Liver (tissue), 9 donors: ENCODE measurements around the gene DNAH10. TPM values are rescaled to one million over a fixed set of nuclear protein-coding genes. Genes with fewer than 3 reads are reported as not detected.

Experiments used
- DNase-seq: peaks from one replicate; pipeline ENCODE4 v3.0.0-alpha.2; 2017; ENCODE audit warnings: low spot score
- H3K27ac ChIP-seq, 2 donors: one replicate each; pipeline ENCODE4 v1.7.0; 2013; ENCODE audit warnings: inconsistent platforms in 2 of 2, low read length in 2 of 2, control low read depth in 1 of 2, low read depth in 1 of 2, mild to moderate bottlenecking in 1 of 2
- H3K27me3 ChIP-seq, 4 donors: one replicate each; pipeline versions ENCODE4 v1.6.1 to v1.7.0; 2013; ENCODE audit warnings: low read length in 3 of 4, inconsistent platforms in 1 of 4, mild to moderate bottlenecking in 1 of 4, moderate library complexity in 1 of 4; ENCODE audit not compliant: control insufficient read depth in 4 of 4, insufficient read depth in 4 of 4
- H3K36me3 ChIP-seq, 4 donors: one replicate each; pipeline versions ENCODE4 v1.6.1 to v1.7.0; 2013; ENCODE audit warnings: low read length in 3 of 4, mild to moderate bottlenecking in 3 of 4, low read depth in 1 of 4, moderate library complexity in 1 of 4; ENCODE audit not compliant: control insufficient read depth in 4 of 4, insufficient read depth in 3 of 4
- H3K4me1 ChIP-seq, 4 donors: one replicate each; pipeline versions ENCODE4 v1.6.1 to v1.7.0; 2013; ENCODE audit warnings: low read length in 3 of 4, mild to moderate bottlenecking in 3 of 4, moderate library complexity in 1 of 4; ENCODE audit not compliant: control insufficient read depth in 4 of 4, insufficient read depth in 4 of 4
- H3K4me3 ChIP-seq, 3 donors: one replicate each; pipeline versions ENCODE4 v1.6.1 to v1.7.0; 2013; ENCODE audit warnings: low read length in 3 of 3, control low read depth in 1 of 3, low read depth in 1 of 3, mild to moderate bottlenecking in 1 of 3
- H3K9ac ChIP-seq, 2 donors: one replicate each; pipeline ENCODE4 v1.7.0; 2013; ENCODE audit warnings: low read length in 2 of 2, mild to moderate bottlenecking in 2 of 2, moderate library complexity in 2 of 2, control low read depth in 1 of 2, low read depth in 1 of 2
- H3K9me3 ChIP-seq, 4 donors: one replicate each; pipeline versions ENCODE4 v1.6.1 to v1.7.0; 2013; ENCODE audit warnings: low read length in 3 of 4; ENCODE audit not compliant: control insufficient read depth in 4 of 4
- EGR1 ChIP-seq, 2 donors: IDR thresholded peaks; 2 replicates each; pipeline ENCODE4 v1.6.1; 2016 to 2018; ENCODE audit warnings: antibody characterized with exemption in 2 of 2, low read depth in 2 of 2
- FOXA1 ChIP-seq: IDR thresholded peaks from 2 replicates; pipeline ENCODE4 v1.6.1; 2016; ENCODE audit warnings: antibody characterized with exemption
- FOXA2 ChIP-seq: IDR thresholded peaks from 2 replicates; pipeline ENCODE4 v1.6.1; 2016; ENCODE audit warnings: antibody characterized with exemption
- GABPA ChIP-seq, 2 donors: IDR thresholded peaks in 1 of 2; conservative IDR thresholded peaks in 1 of 2; 2 replicates each; pipeline ENCODE4 v1.6.1; 2016; ENCODE audit warnings: antibody characterized with exemption in 2 of 2, mild to moderate bottlenecking in 1 of 2, moderate library complexity in 1 of 2
- HNF4A ChIP-seq, 2 donors: conservative IDR thresholded peaks; 2 replicates each; pipeline ENCODE4 v1.6.1; 2016; ENCODE audit warnings: antibody characterized with exemption in 2 of 2, mild to moderate bottlenecking in 2 of 2
- HNF4G ChIP-seq: IDR thresholded peaks from 2 replicates; pipeline ENCODE4 v1.6.1; 2016; ENCODE audit warnings: antibody characterized with exemption
- JUND ChIP-seq, 2 donors: IDR thresholded peaks; 2 replicates each; pipeline ENCODE4 v1.6.1; 2016; ENCODE audit warnings: antibody characterized with exemption in 2 of 2
- NR2F2 ChIP-seq: IDR thresholded peaks from 2 replicates; pipeline ENCODE4 v1.6.1; 2016; ENCODE audit warnings: antibody characterized with exemption
- RAD21 ChIP-seq, 2 donors: IDR thresholded peaks; 2 replicates each; pipeline ENCODE4 v1.6.1; 2016; ENCODE audit warnings: antibody characterized with exemption in 2 of 2, mild to moderate bottlenecking in 2 of 2
- RXRA ChIP-seq, 2 donors: IDR thresholded peaks; 2 replicates each; pipeline ENCODE4 v1.6.1; 2017 to 2018; ENCODE audit warnings: antibody characterized with exemption in 2 of 2, mild to moderate bottlenecking in 1 of 2
- SP1 ChIP-seq: IDR thresholded peaks from 2 replicates; pipeline ENCODE4 v1.6.1; 2018; ENCODE audit warnings: antibody characterized with exemption, mild to moderate bottlenecking
- TAF1 ChIP-seq: conservative IDR thresholded peaks from 2 replicates; pipeline ENCODE4 v1.6.1; 2016; ENCODE audit warnings: antibody characterized with exemption, mild to moderate bottlenecking
- YY1 ChIP-seq: IDR thresholded peaks from 2 replicates; pipeline ENCODE4 v1.6.1; 2016; ENCODE audit warnings: antibody characterized with exemption, mild to moderate bottlenecking
- WGBS: extraction: QIAGEN DNeasy Blood & Tissue Kit; methylation state at CpG from one replicate; pipeline ENCODE4 v1.1.7; 2013; 5-methylcytosine and 5-hydroxymethylcytosine counted together
- polyA plus RNA-seq, 2 donors: library from polyadenylated mRNA; stranded (reverse) in 1 of 2; unstranded in 1 of 2; fragments of 200-250 nt in 1 of 2; fragments of >200 nt in 1 of 2; fragmentation: Nextera tagmentation in 1 of 2; extraction: Ambion mirVana in 1 of 2; gene quantifications; one replicate each; pipeline versions ENCODE4 v1.2.1 to v1.2.3, GENCODE V29; 2013 to 2015
- total RNA-seq, 2 donors: library from RNA; depleted of rRNA; stranded (reverse); fragments of >200 nt; gene quantifications; one replicate each; pipeline ENCODE4 v1.2.3, GENCODE V29; 2014
- TF ChIP-seq, protein P1 (sequence below): IDR thresholded peaks from 2 replicates; pipeline ENCODE4 v1.6.1; 2016; ENCODE audit warnings: antibody characterized with exemption
- TF ChIP-seq, protein P2 (sequence below): IDR thresholded peaks from 2 replicates; pipeline ENCODE4 v1.6.1; 2016; ENCODE audit warnings: antibody characterized with exemption
- TF ChIP-seq, protein P3 (sequence below): IDR thresholded peaks from 2 replicates; pipeline ENCODE4 v1.6.1; 2016; ENCODE audit warnings: antibody characterized with exemption, mild to moderate bottlenecking
- TF ChIP-seq, protein P4 (sequence below): IDR thresholded peaks from 2 replicates; pipeline ENCODE4 v1.6.1; 2016; ENCODE audit warnings: antibody characterized with exemption
- TF ChIP-seq, protein P5 (sequence below): fragments of 150-350 bp; IDR thresholded peaks from 2 replicates; pipeline ENCODE4 v1.5.1; 2017; ENCODE audit warnings: improper control_type of control experiment, low read depth, low read length; ENCODE audit not compliant: missing input control
- donor health status: healthy.
- donor health status: healthy.
- donor health status: healthy.
- donor health status: healthy.
- donor health status: healthy.

The DNAH10 gene
- total and polyA plus RNA-seq, 4 donors, result 0.05 to 0.47 (median 0.07) TPM

DNA sequence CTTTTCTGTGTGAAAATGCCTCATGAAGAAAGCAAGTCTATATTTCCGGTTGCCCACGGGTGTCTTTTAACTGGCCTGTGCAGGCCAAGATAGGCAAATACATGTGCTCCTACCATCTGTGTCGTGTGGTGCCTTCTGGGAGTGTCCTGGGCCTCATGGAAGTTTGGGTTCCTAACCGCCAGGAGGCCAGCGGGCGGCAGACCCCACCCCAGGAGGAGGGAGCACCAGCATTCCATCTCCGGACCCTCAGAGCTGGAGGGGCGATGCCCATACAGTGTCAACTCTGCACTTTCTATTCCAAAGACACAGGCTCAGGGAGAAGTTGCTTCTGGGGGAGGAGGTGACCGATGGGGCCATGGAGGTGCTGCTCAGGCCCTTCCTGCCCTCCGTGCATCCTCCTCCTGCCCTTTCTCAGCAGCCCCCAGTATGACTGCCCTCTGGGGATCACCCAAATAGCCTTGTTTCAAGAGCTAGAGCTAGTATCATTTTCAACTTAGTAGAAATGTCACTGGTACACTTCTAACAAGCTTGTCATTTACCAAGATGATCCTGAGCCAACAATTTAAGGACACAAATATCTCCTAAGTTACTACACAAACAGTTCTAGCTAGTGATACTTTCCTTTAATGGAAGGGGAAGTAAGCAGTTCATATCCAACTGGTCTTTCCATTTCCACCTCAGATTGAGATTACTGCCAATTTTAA is 192.7 kb downstream of the DNAH10 start:
- Histone ChIP-seq H3K4me3 (no peak overlapping the region), H3K4me1 (peaks cover 3 to 5% (median 4%) of the 10 kb centered on the region in 4 donors), H3K27me3 (no peaks in the 10 kb centered on the region), H3K9me3 (no peaks in the 10 kb centered on the region), H3K36me3 (no peaks in the 10 kb centered on the region), H3K9ac (no peak overlapping the region), H3K27ac (no peak overlapping the region)
- 94% methylated on average over 10 of the region's 10 CpGs for WGBS
- TF ChIP-seq, protein P1, sequence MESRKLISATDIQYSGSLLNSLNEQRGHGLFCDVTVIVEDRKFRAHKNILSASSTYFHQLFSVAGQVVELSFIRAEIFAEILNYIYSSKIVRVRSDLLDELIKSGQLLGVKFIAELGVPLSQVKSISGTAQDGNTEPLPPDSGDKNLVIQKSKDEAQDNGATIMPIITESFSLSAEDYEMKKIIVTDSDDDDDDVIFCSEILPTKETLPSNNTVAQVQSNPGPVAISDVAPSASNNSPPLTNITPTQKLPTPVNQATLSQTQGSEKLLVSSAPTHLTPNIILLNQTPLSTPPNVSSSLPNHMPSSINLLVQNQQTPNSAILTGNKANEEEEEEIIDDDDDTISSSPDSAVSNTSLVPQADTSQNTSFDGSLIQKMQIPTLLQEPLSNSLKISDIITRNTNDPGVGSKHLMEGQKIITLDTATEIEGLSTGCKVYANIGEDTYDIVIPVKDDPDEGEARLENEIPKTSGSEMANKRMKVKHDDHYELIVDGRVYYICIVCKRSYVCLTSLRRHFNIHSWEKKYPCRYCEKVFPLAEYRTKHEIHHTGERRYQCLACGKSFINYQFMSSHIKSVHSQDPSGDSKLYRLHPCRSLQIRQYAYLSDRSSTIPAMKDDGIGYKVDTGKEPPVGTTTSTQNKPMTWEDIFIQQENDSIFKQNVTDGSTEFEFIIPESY, result no peak
- TF ChIP-seq RXRA (IDR thresholded peaks at IDR 0.05) (no peak), RAD21 (IDR thresholded peaks at IDR 0.05) (no peak)
- DNase-seq, result no peak

DNA sequence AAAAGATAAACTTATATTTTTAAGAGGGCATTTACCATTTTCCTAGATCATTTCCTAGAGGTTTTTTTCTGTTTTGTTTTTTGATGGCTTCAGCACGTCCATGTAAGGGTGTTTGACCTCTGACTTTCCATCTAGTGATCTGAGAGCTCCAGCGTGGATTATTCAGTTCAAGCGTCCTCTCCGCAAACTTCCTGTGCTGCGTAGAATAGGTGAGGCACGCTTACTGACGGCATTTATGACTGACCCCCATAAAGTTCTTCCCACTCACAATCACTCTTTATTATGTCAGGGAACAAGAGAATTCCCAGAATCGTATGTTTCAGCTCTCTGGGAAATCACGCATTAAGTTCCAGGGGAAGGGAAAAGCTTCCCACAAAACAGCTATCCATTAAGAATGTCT is 194.1 kb downstream of the DNAH10 start:
- Histone ChIP-seq H3K9me3 (no peaks in the 10 kb centered on the region), H3K27me3 (no peaks in the 10 kb centered on the region), H3K9ac (no peak overlapping the region), H3K4me3 (no peak overlapping the region), H3K27ac (no peak overlapping the region), H3K4me1 (no peaks in the 10 kb centered on the region), H3K36me3 (no peaks in the 10 kb centered on the region)
- no peak for TF ChIP-seq FOXA1
- TF ChIP-seq TAF1, result no peak
- no peak for TF ChIP-seq HNF4G
- TF ChIP-seq, protein P1, result no peak
- TF ChIP-seq SP1, result no peak
- TF ChIP-seq RXRA (IDR thresholded peaks at IDR 0.05), result no peak
- TF ChIP-seq JUND (IDR thresholded peaks at IDR 0.05), result no peak
- TF ChIP-seq YY1, result no peak
- TF ChIP-seq, protein P2, sequence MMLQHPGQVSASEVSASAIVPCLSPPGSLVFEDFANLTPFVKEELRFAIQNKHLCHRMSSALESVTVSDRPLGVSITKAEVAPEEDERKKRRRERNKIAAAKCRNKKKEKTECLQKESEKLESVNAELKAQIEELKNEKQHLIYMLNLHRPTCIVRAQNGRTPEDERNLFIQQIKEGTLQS, result no peak
- TF ChIP-seq FOXA2, result no peak
- TF ChIP-seq GABPA (IDR thresholded peaks at IDR 0.05 in 1 of 2, conservative IDR thresholded peaks at IDR 0.05 in 1 of 2), result no peak
- TF ChIP-seq NR2F2, result no peak
- TF ChIP-seq EGR1 (IDR thresholded peaks at IDR 0.05; ENCODE audit: low read depth in 2 of 2), result no peak
- TF ChIP-seq, protein P3, sequence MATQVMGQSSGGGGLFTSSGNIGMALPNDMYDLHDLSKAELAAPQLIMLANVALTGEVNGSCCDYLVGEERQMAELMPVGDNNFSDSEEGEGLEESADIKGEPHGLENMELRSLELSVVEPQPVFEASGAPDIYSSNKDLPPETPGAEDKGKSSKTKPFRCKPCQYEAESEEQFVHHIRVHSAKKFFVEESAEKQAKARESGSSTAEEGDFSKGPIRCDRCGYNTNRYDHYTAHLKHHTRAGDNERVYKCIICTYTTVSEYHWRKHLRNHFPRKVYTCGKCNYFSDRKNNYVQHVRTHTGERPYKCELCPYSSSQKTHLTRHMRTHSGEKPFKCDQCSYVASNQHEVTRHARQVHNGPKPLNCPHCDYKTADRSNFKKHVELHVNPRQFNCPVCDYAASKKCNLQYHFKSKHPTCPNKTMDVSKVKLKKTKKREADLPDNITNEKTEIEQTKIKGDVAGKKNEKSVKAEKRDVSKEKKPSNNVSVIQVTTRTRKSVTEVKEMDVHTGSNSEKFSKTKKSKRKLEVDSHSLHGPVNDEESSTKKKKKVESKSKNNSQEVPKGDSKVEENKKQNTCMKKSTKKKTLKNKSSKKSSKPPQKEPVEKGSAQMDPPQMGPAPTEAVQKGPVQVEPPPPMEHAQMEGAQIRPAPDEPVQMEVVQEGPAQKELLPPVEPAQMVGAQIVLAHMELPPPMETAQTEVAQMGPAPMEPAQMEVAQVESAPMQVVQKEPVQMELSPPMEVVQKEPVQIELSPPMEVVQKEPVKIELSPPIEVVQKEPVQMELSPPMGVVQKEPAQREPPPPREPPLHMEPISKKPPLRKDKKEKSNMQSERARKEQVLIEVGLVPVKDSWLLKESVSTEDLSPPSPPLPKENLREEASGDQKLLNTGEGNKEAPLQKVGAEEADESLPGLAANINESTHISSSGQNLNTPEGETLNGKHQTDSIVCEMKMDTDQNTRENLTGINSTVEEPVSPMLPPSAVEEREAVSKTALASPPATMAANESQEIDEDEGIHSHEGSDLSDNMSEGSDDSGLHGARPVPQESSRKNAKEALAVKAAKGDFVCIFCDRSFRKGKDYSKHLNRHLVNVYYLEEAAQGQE, result no peak
- TF ChIP-seq HNF4A (conservative IDR thresholded peaks at IDR 0.05), result no peak
- TF ChIP-seq, protein P4, sequence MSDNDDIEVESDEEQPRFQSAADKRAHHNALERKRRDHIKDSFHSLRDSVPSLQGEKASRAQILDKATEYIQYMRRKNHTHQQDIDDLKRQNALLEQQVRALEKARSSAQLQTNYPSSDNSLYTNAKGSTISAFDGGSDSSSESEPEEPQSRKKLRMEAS, result no peak
- no peak for TF ChIP-seq RAD21 (IDR thresholded peaks at IDR 0.05)
- TF ChIP-seq, protein P5, sequence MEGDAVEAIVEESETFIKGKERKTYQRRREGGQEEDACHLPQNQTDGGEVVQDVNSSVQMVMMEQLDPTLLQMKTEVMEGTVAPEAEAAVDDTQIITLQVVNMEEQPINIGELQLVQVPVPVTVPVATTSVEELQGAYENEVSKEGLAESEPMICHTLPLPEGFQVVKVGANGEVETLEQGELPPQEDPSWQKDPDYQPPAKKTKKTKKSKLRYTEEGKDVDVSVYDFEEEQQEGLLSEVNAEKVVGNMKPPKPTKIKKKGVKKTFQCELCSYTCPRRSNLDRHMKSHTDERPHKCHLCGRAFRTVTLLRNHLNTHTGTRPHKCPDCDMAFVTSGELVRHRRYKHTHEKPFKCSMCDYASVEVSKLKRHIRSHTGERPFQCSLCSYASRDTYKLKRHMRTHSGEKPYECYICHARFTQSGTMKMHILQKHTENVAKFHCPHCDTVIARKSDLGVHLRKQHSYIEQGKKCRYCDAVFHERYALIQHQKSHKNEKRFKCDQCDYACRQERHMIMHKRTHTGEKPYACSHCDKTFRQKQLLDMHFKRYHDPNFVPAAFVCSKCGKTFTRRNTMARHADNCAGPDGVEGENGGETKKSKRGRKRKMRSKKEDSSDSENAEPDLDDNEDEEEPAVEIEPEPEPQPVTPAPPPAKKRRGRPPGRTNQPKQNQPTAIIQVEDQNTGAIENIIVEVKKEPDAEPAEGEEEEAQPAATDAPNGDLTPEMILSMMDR, result no peak
- 89% methylated on average over 9 of the region's 9 CpGs for WGBS
- DNase-seq, result no peak
